Measurements from ENCODE around the gene ACSM5.

ACSM5 gene

GRCh38 chr16:20363191-20363590 is 46.1 kb upstream of the ACSM5 start (continued):
- TF ChIP-seq TSHZ2 (CRISPR knock-in tag; IDR thresholded peaks at IDR 0.05): no peak

- no peak for TF ChIP-seq SNAI2 (CRISPR knock-in tag; IDR thresholded peaks at IDR 0.05)
- no peak for TF ChIP-seq CSRNP3 (CRISPR knock-in tag; IDR thresholded peaks at IDR 0.05)
- no peak for TF ChIP-seq ZNF8 (CRISPR knock-in tag; IDR thresholded peaks at IDR 0.05)
- TF ChIP-seq RARB (CRISPR knock-in tag; IDR thresholded peaks at IDR 0.05): no peak
- no peak for TF ChIP-seq CREB5 (CRISPR knock-in tag; IDR thresholded peaks at IDR 0.05; ENCODE audit: low read depth)
- TF ChIP-seq OSR1 (CRISPR knock-in tag; IDR thresholded peaks at IDR 0.05): no peak
- TF ChIP-seq BACH2 (CRISPR knock-in tag; IDR thresholded peaks at IDR 0.05; ENCODE audit: borderline replicate concordance): no peak
- no peak for TF ChIP-seq GLIS3 (CRISPR knock-in tag; IDR thresholded peaks at IDR 0.05)
- no peak for TF ChIP-seq POU6F1 (CRISPR knock-in tag; IDR thresholded peaks at IDR 0.05; ENCODE audit: borderline replicate concordance, low read depth)
- no peak for TF ChIP-seq ARNTL (CRISPR knock-in tag; IDR thresholded peaks at IDR 0.05; ENCODE audit: borderline replicate concordance, low read depth)
- no peak for TF ChIP-seq ESRRG (CRISPR knock-in tag; IDR thresholded peaks at IDR 0.05)
- no peak for TF ChIP-seq TCF4 (CRISPR knock-in tag; IDR thresholded peaks at IDR 0.05; ENCODE audit: borderline replicate concordance)
- no peak for TF ChIP-seq ISL1 (CRISPR knock-in tag; IDR thresholded peaks at IDR 0.05)
- TF ChIP-seq ZFP30 (CRISPR knock-in tag; IDR thresholded peaks at IDR 0.05): no peak
- ATAC-seq: no peak
Measured at GRCh38 chr16:20364051-20364450, 45.3 kb upstream of the ACSM5 start.

GRCh38 chr16:20369452-20370054 is 39.8 kb upstream of the ACSM5 start:
- no peak for TF ChIP-seq ZFP3 (CRISPR knock-in tag; IDR thresholded peaks at IDR 0.05)
- no peak for TF ChIP-seq ZNF8 (CRISPR knock-in tag; IDR thresholded peaks at IDR 0.05)
- TF ChIP-seq ESRRG (CRISPR knock-in tag; IDR thresholded peaks at IDR 0.05): no peak
- no peak for TF ChIP-seq ZNF565 (CRISPR knock-in tag; conservative IDR thresholded peaks at IDR 0.05; ENCODE audit: low read depth)
- no peak for TF ChIP-seq RARB (CRISPR knock-in tag; IDR thresholded peaks at IDR 0.05)
- TF ChIP-seq CSDC2 (CRISPR knock-in tag; IDR thresholded peaks at IDR 0.05): no peak
- no peak for TF ChIP-seq BACH2 (CRISPR knock-in tag; IDR thresholded peaks at IDR 0.05; ENCODE audit: borderline replicate concordance)
- TF ChIP-seq ARNTL (CRISPR knock-in tag; IDR thresholded peaks at IDR 0.05; ENCODE audit: borderline replicate concordance, low read depth): no peak
- TF ChIP-seq ZNF70 (CRISPR knock-in tag; IDR thresholded peaks at IDR 0.05): no peak
- TF ChIP-seq TCF4 (CRISPR knock-in tag; IDR thresholded peaks at IDR 0.05; ENCODE audit: borderline replicate concordance): no peak
- no peak for ATAC-seq

- ATAC-seq: no peak
- TF ChIP-seq ZNF70 (CRISPR knock-in tag; IDR thresholded peaks at IDR 0.05) (no peak), PATZ1 (CRISPR knock-in tag; IDR thresholded peaks at IDR 0.05; ENCODE audit: borderline replicate concordance) (no peak), ZFP30 (CRISPR knock-in tag; IDR thresholded peaks at IDR 0.05) (no peak), ZNF8 (CRISPR knock-in tag; IDR thresholded peaks at IDR 0.05) (no peak), TSHZ2 (CRISPR knock-in tag; IDR thresholded peaks at IDR 0.05) (no peak), GLIS3 (CRISPR knock-in tag; IDR thresholded peaks at IDR 0.05) (no peak), TOX (CRISPR knock-in tag; IDR thresholded peaks at IDR 0.05; ENCODE audit: borderline replicate concordance) (no peak), ZNF565 (CRISPR knock-in tag; conservative IDR thresholded peaks at IDR 0.05; ENCODE audit: low read depth) (no peak), POU6F1 (CRISPR knock-in tag; IDR thresholded peaks at IDR 0.05; ENCODE audit: borderline replicate concordance, low read depth) (no peak)
Measured at GRCh38 chr16:20372701-20373100, 36.6 kb upstream of the ACSM5 start.

Measured in SK-N-SH treated with all-trans-retinoic acid at 6 μM for 48 hours (cell line).